Measurements from ENCODE around the gene DOK4. TPM values are rescaled to one million over a fixed set of nuclear protein-coding genes. Genes with fewer than 3 reads are reported as not detected.
A peak's percentile ranks its signal among the peaks of the same experiment; 100 is the strongest.

DOK4 gene
- total and polyA plus RNA-seq, 2 experiments from 2014 or later = 106 to 112 TPM

DNA sequence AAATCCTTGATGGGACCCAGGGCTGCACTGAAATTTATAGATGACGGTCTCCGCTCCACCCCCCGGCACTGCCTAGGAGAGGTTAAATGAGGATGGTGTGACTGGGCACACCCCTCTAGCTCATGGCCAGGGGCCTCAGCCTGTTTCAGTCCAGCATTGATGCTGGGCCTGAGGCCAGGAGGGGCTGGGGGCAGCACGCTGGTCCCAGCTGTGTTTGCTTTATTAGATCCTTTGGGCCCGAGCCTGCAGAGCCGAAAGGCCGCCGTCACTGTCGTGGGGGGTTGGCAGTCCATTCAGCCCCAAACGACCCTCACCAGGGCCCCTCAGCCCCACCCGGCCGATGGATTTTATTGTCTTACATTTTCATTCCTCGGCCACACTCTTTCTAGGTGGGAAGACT is 10.8 kb upstream of the DOK4 start:
- Histone ChIP-seq H3K4me3 (no peak overlapping the region), H3K36me3 (replicated peaks; ENCODE audit: insufficient read depth, low read depth) (no peaks in the 10 kb centered on the region), H3K27ac (no peak overlapping the region), H3K79me2 (no peaks in the 10 kb centered on the region), H2AFZ (no peak overlapping the region), H3K9me2 (replicated peaks; ENCODE audit: insufficient read depth) (no peaks in the 10 kb centered on the region), H3K27me3 (no peaks in the 10 kb centered on the region), H4K20me1 (ENCODE audit: insufficient read depth, poor library complexity, severe bottlenecking) (no peaks in the 10 kb centered on the region), H3K4me2 (no peak overlapping the region), H3K4me1 (ENCODE audit: insufficient read depth) (peaks cover 10% of the 10 kb centered on the region), H3K9me3 (ENCODE audit: low read depth) (no peaks in the 10 kb centered on the region)
- TF ChIP-seq EZH2 (IDR thresholded peaks at IDR 0.05; ENCODE audit: borderline replicate concordance) (no peak), EZH2phosphoT487 (IDR thresholded peaks at IDR 0.05; ENCODE audit: low read depth, severe bottlenecking, unreplicated experiment) (no peak)
- TF ChIP-seq, protein P1, sequence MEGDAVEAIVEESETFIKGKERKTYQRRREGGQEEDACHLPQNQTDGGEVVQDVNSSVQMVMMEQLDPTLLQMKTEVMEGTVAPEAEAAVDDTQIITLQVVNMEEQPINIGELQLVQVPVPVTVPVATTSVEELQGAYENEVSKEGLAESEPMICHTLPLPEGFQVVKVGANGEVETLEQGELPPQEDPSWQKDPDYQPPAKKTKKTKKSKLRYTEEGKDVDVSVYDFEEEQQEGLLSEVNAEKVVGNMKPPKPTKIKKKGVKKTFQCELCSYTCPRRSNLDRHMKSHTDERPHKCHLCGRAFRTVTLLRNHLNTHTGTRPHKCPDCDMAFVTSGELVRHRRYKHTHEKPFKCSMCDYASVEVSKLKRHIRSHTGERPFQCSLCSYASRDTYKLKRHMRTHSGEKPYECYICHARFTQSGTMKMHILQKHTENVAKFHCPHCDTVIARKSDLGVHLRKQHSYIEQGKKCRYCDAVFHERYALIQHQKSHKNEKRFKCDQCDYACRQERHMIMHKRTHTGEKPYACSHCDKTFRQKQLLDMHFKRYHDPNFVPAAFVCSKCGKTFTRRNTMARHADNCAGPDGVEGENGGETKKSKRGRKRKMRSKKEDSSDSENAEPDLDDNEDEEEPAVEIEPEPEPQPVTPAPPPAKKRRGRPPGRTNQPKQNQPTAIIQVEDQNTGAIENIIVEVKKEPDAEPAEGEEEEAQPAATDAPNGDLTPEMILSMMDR (IDR thresholded peaks at IDR 0.05; ENCODE audit: poor library complexity) = no peak
- peak; percentile 16 for DNase-seq (ENCODE audit: low spot score)
- 53% methylated on average over 13 of the region's 13 CpGs for WGBS (ENCODE audit: low lambda C conversion rate, missing lambda C conversion rate)

DNA sequence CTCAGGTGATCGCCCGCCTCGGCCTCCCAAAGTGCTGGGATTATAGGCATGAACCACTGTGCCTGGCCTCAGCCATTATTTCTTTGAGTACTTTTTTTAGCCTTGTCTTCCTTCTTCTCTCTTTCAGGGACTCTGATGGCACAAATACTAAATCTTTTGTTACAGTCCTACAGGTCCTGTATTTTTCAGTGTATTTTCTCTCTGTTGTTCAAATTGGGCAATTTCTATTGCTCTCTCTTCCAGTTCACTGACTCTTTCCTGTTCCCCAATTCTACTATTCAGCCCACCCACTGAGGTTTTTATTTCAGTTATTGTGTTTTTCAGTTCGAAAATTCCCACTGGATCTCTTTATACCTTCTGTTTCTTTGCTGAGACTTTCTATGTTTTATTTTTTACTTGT is 7.5 kb upstream of the DOK4 start:
- DNase-seq (ENCODE audit: low spot score) = no peak
- WGBS (ENCODE audit: low lambda C conversion rate, missing lambda C conversion rate) = 93% methylated on average over 4 of the region's 4 CpGs
- TF ChIP-seq, protein P1 (IDR thresholded peaks at IDR 0.05; ENCODE audit: poor library complexity) = no peak
- TF ChIP-seq EZH2phosphoT487 (IDR thresholded peaks at IDR 0.05; ENCODE audit: low read depth, severe bottlenecking, unreplicated experiment) (no peak), EZH2 (IDR thresholded peaks at IDR 0.05; ENCODE audit: borderline replicate concordance) (no peak)
- Histone ChIP-seq H3K4me1 (ENCODE audit: insufficient read depth) (no peaks in the 10 kb centered on the region), H3K9me2 (replicated peaks; ENCODE audit: insufficient read depth) (no peaks in the 10 kb centered on the region), H3K27me3 (no peaks in the 10 kb centered on the region), H3K27ac (no peak overlapping the region), H3K9me3 (ENCODE audit: low read depth) (no peaks in the 10 kb centered on the region), H3K36me3 (replicated peaks; ENCODE audit: insufficient read depth, low read depth) (no peaks in the 10 kb centered on the region), H4K20me1 (ENCODE audit: insufficient read depth, poor library complexity, severe bottlenecking) (no peaks in the 10 kb centered on the region), H3K4me2 (no peak overlapping the region), H2AFZ (no peak overlapping the region), H3K79me2 (no peaks in the 10 kb centered on the region), H3K4me3 (no peak overlapping the region)

DNA sequence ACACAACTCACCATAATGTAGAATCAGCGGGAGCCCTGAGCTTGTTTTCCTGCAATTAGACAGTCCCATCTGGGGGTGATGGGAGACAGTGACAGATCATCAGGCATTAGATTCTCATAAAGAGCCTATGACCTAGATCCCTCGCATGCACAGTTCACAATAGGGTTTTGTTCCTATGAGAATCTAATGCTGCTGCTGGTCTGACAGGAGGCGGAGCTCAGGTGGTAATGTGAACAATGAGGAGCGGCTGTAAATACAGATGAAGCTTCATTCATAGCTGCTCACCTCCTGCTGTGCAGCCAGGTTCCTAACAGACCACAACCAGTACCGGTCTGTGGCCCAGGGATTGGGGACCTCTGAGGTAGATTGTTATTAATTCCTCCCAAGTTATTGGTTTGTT is 2.9 kb upstream of the DOK4 start:
- no peaks in the 10 kb centered on the region for H3K27me3 ChIP-seq
- 96% methylated on average over 5 of the region's 5 CpGs for WGBS (ENCODE audit: low lambda C conversion rate, missing lambda C conversion rate)
- H3K79me2 ChIP-seq = peaks cover 23% of the 10 kb centered on the region
- no peaks in the 10 kb centered on the region for H3K9me2 ChIP-seq (replicated peaks; ENCODE audit: insufficient read depth)
- H2AFZ ChIP-seq = no peak overlapping the region
- no peak overlapping the region for H3K4me2 ChIP-seq
- H4K20me1 ChIP-seq (ENCODE audit: insufficient read depth, poor library complexity, severe bottlenecking) = no peaks in the 10 kb centered on the region
- TF ChIP-seq EZH2 (IDR thresholded peaks at IDR 0.05; ENCODE audit: borderline replicate concordance) (no peak), EZH2phosphoT487 (IDR thresholded peaks at IDR 0.05; ENCODE audit: low read depth, severe bottlenecking, unreplicated experiment) (no peak)
- TF ChIP-seq, protein P1 (IDR thresholded peaks at IDR 0.05; ENCODE audit: poor library complexity) = no peak
- no peak overlapping the region for H3K27ac ChIP-seq
- no peaks in the 10 kb centered on the region for H3K9me3 ChIP-seq (ENCODE audit: low read depth)
- H3K4me3 ChIP-seq = no peak overlapping the region
- peaks cover 22% of the 10 kb centered on the region for H3K4me1 ChIP-seq (ENCODE audit: insufficient read depth)
- H3K36me3 ChIP-seq (replicated peaks; ENCODE audit: insufficient read depth, low read depth) = no peaks in the 10 kb centered on the region
- DNase-seq (ENCODE audit: low spot score) = no peak

Measured in hepatocyte (in vitro differentiated cells).